ENCODE measurements around the gene SPEF2.
"Not testable (repeated sequence)": the region's sequence is repeated elsewhere in the genome, so short reads cannot be mapped to it uniquely, and the experiment has no call there.

Gene SPEF2

DNA sequence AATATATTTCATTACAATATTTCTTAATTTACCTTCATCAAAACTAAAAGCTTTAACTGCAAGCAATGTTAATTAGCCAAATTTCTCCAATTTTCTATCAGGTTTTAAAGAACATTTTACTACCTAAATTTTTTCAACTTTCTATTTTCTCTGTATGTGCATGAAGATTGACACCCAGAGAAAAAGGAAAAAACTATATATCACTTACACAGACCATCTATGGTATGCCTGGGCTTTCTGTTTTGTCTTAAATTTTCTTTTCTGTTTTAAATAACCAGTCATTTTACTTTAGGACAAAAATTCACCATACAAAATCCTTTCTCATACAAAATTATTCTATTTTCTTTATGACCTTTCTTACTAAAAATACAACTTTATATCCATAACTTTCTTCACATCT, 225.2 kb downstream of the SPEF2 start:
- H4K20me1 ChIP-seq (ENCODE audit: insufficient read depth, low read length), result no peaks in the 10 kb centered on the region
- peaks cover 26% of the 10 kb centered on the region for H3K9me3 ChIP-seq (ENCODE audit: low read length)
- H3K27ac ChIP-seq (ENCODE audit: low read depth, low read length, poor library complexity, severe bottlenecking), result no peak overlapping the region
- no peak overlapping the region for H3K9ac ChIP-seq (ENCODE audit: low read length)
- no peak overlapping the region for H2AFZ ChIP-seq (ENCODE audit: low read length)
- no peaks in the 10 kb centered on the region for H3K27me3 ChIP-seq (ENCODE audit: insufficient read depth, low read length)
- no peaks in the 10 kb centered on the region for H3K36me3 ChIP-seq (ENCODE audit: insufficient read depth, low read length)
- no peaks in the 10 kb centered on the region for H3K79me2 ChIP-seq (ENCODE audit: insufficient read depth, low read length)
- H3F3A ChIP-seq (ENCODE audit: insufficient read depth, low read length), result no peaks in the 10 kb centered on the region
- no peaks in the 10 kb centered on the region for H3K9me2 ChIP-seq (ENCODE audit: low read depth, low read length)
- TF ChIP-seq EZH2 (IDR thresholded peaks at IDR 0.05; ENCODE audit: borderline replicate concordance, low read length) (no peak), CTCF (IDR thresholded peaks at IDR 0.05; ENCODE audit: low read length) (no peak)
- no peaks in the 10 kb centered on the region for H3K4me1 ChIP-seq (ENCODE audit: insufficient read depth, low read length, severe bottlenecking)
- no peak overlapping the region for H3K4me3 ChIP-seq (ENCODE audit: low read depth, low read length, poor library complexity, severe bottlenecking)
- no peak overlapping the region for H3K4me2 ChIP-seq (ENCODE audit: low read length)

GRCh38 chr5:35845508-35845907, 227.8 kb downstream of the SPEF2 start:
- H3K9me3 ChIP-seq (ENCODE audit: low read length), result peaks cover 32% of the 10 kb centered on the region
- H3K4me3 ChIP-seq (ENCODE audit: low read depth, low read length, poor library complexity, severe bottlenecking); H3K9ac ChIP-seq (ENCODE audit: low read length): not testable (repeated sequence)

DNA sequence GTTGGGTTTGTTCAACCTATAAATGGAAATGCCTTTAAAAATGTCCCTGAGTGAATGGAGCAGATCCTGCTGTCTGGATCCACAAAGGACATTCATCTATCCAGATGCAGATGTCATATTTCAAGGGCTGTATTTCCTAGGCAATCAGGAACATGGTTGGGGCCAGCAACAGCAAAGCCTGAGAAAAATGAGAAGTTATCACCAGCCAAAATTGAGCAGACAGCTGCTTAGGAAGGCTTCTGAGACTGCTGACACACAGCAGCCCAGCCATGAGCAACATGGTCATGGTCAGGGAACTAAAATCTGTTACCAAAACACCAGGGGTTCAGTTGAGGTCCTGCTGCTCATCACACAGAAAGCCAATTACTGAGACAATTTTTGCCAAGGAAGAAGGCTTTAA, 229.8 kb downstream of the SPEF2 start:
- Histone ChIP-seq H3K9ac (ENCODE audit: low read length) (no peak overlapping the region), H3K9me2 (ENCODE audit: low read depth, low read length) (no peaks in the 10 kb centered on the region), H3K4me3 (ENCODE audit: low read depth, low read length, poor library complexity, severe bottlenecking) (no peak overlapping the region), H4K20me1 (ENCODE audit: insufficient read depth, low read length) (no peaks in the 10 kb centered on the region), H3K36me3 (ENCODE audit: insufficient read depth, low read length) (no peaks in the 10 kb centered on the region), H2AFZ (ENCODE audit: low read length) (no peak overlapping the region), H3K27ac (ENCODE audit: low read depth, low read length, poor library complexity, severe bottlenecking) (no peak overlapping the region), H3F3A (ENCODE audit: insufficient read depth, low read length) (0 out of 2 replicates have a peak, but pooled peaks cover 3% of the 10 kb centered on the region), H3K4me2 (ENCODE audit: low read length) (no peak overlapping the region), H3K27me3 (ENCODE audit: insufficient read depth, low read length) (no peaks in the 10 kb centered on the region), H3K79me2 (ENCODE audit: insufficient read depth, low read length) (no peaks in the 10 kb centered on the region), H3K4me1 (ENCODE audit: insufficient read depth, low read length, severe bottlenecking) (peaks cover 29% of the 10 kb centered on the region), H3K9me3 (ENCODE audit: low read length) (peaks cover 32% of the 10 kb centered on the region)
- TF ChIP-seq EZH2 (IDR thresholded peaks at IDR 0.05; ENCODE audit: borderline replicate concordance, low read length), result no peak

More at GRCh38 chr5:35845508-35845907, 227.8 kb downstream of the SPEF2 start:
- not testable (repeated sequence) for H3F3A ChIP-seq (ENCODE audit: insufficient read depth, low read length); H3K27me3 ChIP-seq (ENCODE audit: insufficient read depth, low read length); H3K4me2 ChIP-seq (ENCODE audit: low read length); H3K36me3 ChIP-seq (ENCODE audit: insufficient read depth, low read length); H4K20me1 ChIP-seq (ENCODE audit: insufficient read depth, low read length); H3K9me2 ChIP-seq (ENCODE audit: low read depth, low read length); H3K27ac ChIP-seq (ENCODE audit: low read depth, low read length, poor library complexity, severe bottlenecking); H2AFZ ChIP-seq (ENCODE audit: low read length); H3K79me2 ChIP-seq (ENCODE audit: insufficient read depth, low read length); H3K4me1 ChIP-seq (ENCODE audit: insufficient read depth, low read length, severe bottlenecking)

GRCh38 chr5:35847961-35848360, 230.3 kb downstream of the SPEF2 start:
- Histone ChIP-seq H3K36me3 (ENCODE audit: insufficient read depth, low read length) (no peaks in the 10 kb centered on the region), H3K4me3 (ENCODE audit: low read depth, low read length, poor library complexity, severe bottlenecking) (no peak overlapping the region), H3K27ac (ENCODE audit: low read depth, low read length, poor library complexity, severe bottlenecking) (no peak overlapping the region), H3K9ac (ENCODE audit: low read length) (no peak overlapping the region), H3K4me2 (ENCODE audit: low read length) (no peak overlapping the region), H3K9me3 (ENCODE audit: low read length) (peaks cover 32% of the 10 kb centered on the region), H2AFZ (ENCODE audit: low read length) (no peak overlapping the region), H3K79me2 (ENCODE audit: insufficient read depth, low read length) (no peaks in the 10 kb centered on the region), H4K20me1 (ENCODE audit: insufficient read depth, low read length) (no peaks in the 10 kb centered on the region), H3K4me1 (ENCODE audit: insufficient read depth, low read length, severe bottlenecking) (peaks cover 34% of the 10 kb centered on the region), H3F3A (ENCODE audit: insufficient read depth, low read length) (0 out of 2 replicates have a peak, but pooled peaks cover 3% of the 10 kb centered on the region), H3K9me2 (ENCODE audit: low read depth, low read length) (no peaks in the 10 kb centered on the region), H3K27me3 (ENCODE audit: insufficient read depth, low read length) (no peaks in the 10 kb centered on the region)
- TF ChIP-seq EZH2 (IDR thresholded peaks at IDR 0.05; ENCODE audit: borderline replicate concordance, low read length) (no peak), CTCF (IDR thresholded peaks at IDR 0.05; ENCODE audit: low read length) (no peak)
